Retinal pigment epithelial cell (primary cell): Measurements from ENCODE around the gene RC3H2.

Source experiments
- DNase-seq: peaks from one replicate; pipeline ENCODE4 v3.0.0-alpha.2; 2010; ENCODE audit warnings: low read depth
- H3K4me3 ChIP-seq: 2 replicates; pipeline ENCODE4 v1.5.1; 2011; ENCODE audit warnings: mild to moderate bottlenecking, low read length, control low read depth, moderate library complexity
- CTCF ChIP-seq: conservative IDR thresholded peaks from 2 replicates; pipeline ENCODE4 v1.5.1; 2011; ENCODE audit warnings: low read depth, low read length, control low read depth, inconsistent platforms

The RC3H2 gene

GRCh38 chr9:122904823-122905710, at the start of gene RC3H2:
Gene RC3H2 (minus strand): TSS chr9:122905359. CDS start chr9:122897509, 7,850 bp downstream.
- H3K4me3 ChIP-seq = peak within 1 kb of the TSS; percentile 92
- TF ChIP-seq CTCF = no peak

GRCh38 chr9:122954253-122954691, 49.1 kb upstream of the RC3H2 start:
- no peak for TF ChIP-seq CTCF
- DNase-seq = peak; percentile 65
- H3K4me3 ChIP-seq = no peak overlapping the region

More at GRCh38 chr9:122904823-122905710, at the start of gene RC3H2:
- peak; percentile 99 for DNase-seq

GRCh38 chr9:122951056-122951455, 45.9 kb upstream of the RC3H2 start:
- H3K4me3 ChIP-seq = no peak overlapping the region
- TF ChIP-seq CTCF = no peak
- no peak for DNase-seq

GRCh38 chr9:122950263-122950662, 45.1 kb upstream of the RC3H2 start:
- no peak for DNase-seq
- no peak overlapping the region for H3K4me3 ChIP-seq
- TF ChIP-seq CTCF = no peak

- H3K4me3 ChIP-seq = no peak overlapping the region
- no peak for TF ChIP-seq CTCF
- DNase-seq = no peak
Measured at GRCh38 chr9:122949696-122950095, 44.5 kb upstream of the RC3H2 start.

GRCh38 chr9:122948313-122948712, 43.2 kb upstream of the RC3H2 start:
- no peak overlapping the region for H3K4me3 ChIP-seq
- no peak for TF ChIP-seq CTCF
- DNase-seq = no peak

GRCh38 chr9:122946461-122947005, 41.4 kb upstream of the RC3H2 start:
- no peak for DNase-seq

More at GRCh38 chr9:122946461-122947005, 41.4 kb upstream of the RC3H2 start:
- TF ChIP-seq CTCF = no peak
- no peak overlapping the region for H3K4me3 ChIP-seq
